AG10803 (cell line): Measurements from ENCODE around the gene FFAR3.

Experiments
- DNase-seq: peaks from one replicate; pipeline ENCODE4 v3.0.0; 2010; ENCODE audit warnings: low read depth
- H3K4me3 ChIP-seq: 2 replicates; pipeline ENCODE4 v1.5.1; 2011; ENCODE audit warnings: mild to moderate bottlenecking, low read length, control low read depth
- TF ChIP-seq, protein P1 (sequence below): conservative IDR thresholded peaks from 2 replicates; pipeline ENCODE4 v1.5.1; 2011; ENCODE audit warnings: mild to moderate bottlenecking, low read length, control low read depth, inconsistent platforms

FFAR3 gene

DNA sequence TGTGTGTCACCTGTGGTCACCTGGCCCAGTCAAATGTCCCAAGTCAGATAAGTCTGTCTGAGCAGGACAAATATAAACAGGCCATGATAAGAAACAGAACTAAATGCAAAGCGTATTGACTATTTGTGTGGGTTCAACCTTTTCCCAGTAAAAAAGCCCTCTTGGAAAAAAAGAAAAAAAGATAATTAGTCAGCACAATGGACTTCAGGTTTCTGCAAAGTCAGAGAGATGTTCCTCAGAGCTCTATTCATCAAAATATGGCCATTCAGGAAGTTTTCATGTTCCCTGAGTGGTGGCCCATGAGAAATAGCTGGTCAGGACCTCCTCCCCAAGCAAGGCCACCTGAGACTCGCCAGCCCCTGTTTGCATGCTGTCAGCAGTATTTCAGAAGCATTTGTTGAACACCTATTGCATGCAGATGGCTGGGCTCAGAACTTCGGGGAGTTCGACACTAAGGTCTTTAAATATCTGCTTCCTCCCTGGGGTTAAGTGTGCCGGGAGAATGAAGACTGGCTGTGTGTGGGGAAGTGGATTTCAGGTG is 2.7 kb downstream of the FFAR3 start:
- TF ChIP-seq, protein P1, sequence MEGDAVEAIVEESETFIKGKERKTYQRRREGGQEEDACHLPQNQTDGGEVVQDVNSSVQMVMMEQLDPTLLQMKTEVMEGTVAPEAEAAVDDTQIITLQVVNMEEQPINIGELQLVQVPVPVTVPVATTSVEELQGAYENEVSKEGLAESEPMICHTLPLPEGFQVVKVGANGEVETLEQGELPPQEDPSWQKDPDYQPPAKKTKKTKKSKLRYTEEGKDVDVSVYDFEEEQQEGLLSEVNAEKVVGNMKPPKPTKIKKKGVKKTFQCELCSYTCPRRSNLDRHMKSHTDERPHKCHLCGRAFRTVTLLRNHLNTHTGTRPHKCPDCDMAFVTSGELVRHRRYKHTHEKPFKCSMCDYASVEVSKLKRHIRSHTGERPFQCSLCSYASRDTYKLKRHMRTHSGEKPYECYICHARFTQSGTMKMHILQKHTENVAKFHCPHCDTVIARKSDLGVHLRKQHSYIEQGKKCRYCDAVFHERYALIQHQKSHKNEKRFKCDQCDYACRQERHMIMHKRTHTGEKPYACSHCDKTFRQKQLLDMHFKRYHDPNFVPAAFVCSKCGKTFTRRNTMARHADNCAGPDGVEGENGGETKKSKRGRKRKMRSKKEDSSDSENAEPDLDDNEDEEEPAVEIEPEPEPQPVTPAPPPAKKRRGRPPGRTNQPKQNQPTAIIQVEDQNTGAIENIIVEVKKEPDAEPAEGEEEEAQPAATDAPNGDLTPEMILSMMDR, result no peak
- no peak overlapping the region for H3K4me3 ChIP-seq
- no peak for DNase-seq

DNA sequence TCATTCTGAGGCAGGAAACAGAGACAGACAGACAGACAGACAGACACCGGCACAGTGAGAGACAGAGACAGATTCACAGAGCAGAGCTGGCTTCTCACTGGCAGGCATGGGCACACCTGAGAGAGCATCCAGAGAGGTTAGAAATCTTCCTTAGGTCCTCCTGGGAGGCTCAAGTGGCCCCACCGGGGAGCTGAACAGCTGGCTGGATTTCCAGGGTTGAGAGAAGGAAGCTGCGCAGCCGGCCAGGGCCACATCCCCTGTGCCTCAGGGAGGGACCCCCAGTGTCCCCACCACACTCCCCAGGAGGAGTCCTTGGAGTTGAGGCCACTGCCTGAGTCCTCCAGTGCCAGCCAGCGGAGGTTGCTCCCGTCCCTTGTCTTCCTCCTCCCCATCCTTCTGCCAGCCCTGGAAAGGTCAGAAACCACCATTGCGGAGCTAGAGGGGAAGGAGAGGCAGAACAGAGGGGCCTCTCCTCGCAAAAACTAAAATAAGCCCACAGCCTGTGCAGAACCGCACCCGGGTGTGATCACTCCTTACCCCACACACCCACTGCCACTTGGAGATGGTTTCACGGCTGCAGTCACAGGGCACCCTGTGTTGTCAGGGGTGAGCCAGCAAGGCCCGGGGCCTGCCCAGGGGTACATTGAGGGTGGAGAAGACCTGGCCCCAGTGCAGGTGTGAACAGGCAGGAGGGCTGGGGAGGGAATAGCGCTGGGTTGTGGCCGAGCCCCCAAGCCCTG is 4.2 kb downstream of the FFAR3 start:
- DNase-seq, result no peak
- TF ChIP-seq, protein P1, result no peak
- H3K4me3 ChIP-seq, result no peak overlapping the region

- TF ChIP-seq, protein P1, result no peak
- H3K4me3 ChIP-seq, result no peak overlapping the region
- DNase-seq, result no peak
Observed at GRCh38 chr19:35363001-35363590, 4.8 kb downstream of the FFAR3 start.

- DNase-seq, result no peak
- H3K4me3 ChIP-seq, result no peak overlapping the region
- TF ChIP-seq, protein P1, result no peak
Observed at GRCh38 chr19:35363711-35364425, 5.6 kb downstream of the FFAR3 start.

DNA sequence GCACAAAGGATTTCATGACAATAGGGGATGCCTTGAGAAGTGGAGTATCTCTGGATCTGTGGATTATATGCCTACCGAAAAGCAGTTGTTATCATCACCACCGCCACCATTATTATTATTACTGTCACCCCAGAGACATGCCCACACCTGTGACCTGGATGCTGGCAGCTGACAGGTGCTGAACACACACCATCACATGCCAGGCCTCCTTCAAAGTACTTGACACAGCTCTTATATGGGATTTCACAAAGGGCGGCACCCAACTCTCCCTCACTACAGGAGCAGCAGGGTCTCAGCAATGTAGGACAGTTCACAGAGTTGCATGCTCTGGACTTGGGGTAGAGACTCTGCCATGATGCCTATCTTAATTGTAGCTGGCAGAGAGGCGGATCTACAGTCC is 7.0 kb downstream of the FFAR3 start:
- TF ChIP-seq, protein P1, result no peak
- H3K4me3 ChIP-seq, result no peak overlapping the region
- no peak for DNase-seq

- H3K4me3 ChIP-seq, result no peak overlapping the region
- TF ChIP-seq, protein P1, result no peak
- DNase-seq, result no peak
Observed at GRCh38 chr19:35368378-35368777, 10.1 kb downstream of the FFAR3 start.
